ENCODE measurements around the gene NRBF2.

DNA sequence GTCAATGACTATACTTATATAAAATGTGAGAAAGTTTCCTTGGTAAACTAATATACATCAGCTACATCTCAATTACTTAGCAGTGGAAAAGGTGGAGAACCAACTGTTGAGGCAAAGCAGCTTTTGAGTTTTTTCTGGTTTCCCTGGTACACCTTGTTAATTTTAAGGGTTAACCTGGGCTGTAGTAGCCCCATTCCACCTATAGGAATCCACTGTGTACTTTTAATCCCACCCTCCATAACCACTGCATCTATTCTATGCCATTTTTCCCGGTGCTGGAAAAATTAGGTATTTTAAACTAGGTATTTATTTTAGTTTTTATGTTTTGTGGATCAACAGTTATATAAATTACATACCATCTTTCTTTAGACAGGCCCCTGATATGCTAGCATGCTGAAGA, 42.4 kb downstream of the NRBF2 start:
- TF ChIP-seq, protein P1, sequence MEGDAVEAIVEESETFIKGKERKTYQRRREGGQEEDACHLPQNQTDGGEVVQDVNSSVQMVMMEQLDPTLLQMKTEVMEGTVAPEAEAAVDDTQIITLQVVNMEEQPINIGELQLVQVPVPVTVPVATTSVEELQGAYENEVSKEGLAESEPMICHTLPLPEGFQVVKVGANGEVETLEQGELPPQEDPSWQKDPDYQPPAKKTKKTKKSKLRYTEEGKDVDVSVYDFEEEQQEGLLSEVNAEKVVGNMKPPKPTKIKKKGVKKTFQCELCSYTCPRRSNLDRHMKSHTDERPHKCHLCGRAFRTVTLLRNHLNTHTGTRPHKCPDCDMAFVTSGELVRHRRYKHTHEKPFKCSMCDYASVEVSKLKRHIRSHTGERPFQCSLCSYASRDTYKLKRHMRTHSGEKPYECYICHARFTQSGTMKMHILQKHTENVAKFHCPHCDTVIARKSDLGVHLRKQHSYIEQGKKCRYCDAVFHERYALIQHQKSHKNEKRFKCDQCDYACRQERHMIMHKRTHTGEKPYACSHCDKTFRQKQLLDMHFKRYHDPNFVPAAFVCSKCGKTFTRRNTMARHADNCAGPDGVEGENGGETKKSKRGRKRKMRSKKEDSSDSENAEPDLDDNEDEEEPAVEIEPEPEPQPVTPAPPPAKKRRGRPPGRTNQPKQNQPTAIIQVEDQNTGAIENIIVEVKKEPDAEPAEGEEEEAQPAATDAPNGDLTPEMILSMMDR (IDR thresholded peaks at IDR 0.05) = no peak
- TF ChIP-seq POLR2A (IDR thresholded peaks at IDR 0.05) = no peak
